Left ventricle myocardium inferior (tissue), 1 donor: ENCODE measurements around the gene ATP5MC3. TPM values are rescaled to one million over a fixed set of nuclear protein-coding genes. Genes with fewer than 3 reads are reported as not detected.
A peak's percentile ranks its signal among the peaks of the same experiment; 100 is the strongest.

Experiments
- DNase-seq: peaks from one replicate; pipeline ENCODE4 v3.0.0-alpha.2; 2020
- H3K27ac ChIP-seq: fragments of 200-600 bp; replicated peaks from 2 replicates; pipeline ENCODE4 v1.8.0; 2021
- H3K27me3 ChIP-seq: fragments of 200-600 bp; 2 replicates; pipeline ENCODE4 v1.8.0; 2021; ENCODE audit warnings: low read depth
- H3K36me3 ChIP-seq: fragments of 200-600 bp; 2 replicates; pipeline ENCODE4 v1.8.0; 2021
- H3K4me1 ChIP-seq: fragments of 200-600 bp; 2 replicates; pipeline ENCODE4 v1.8.0; 2021
- H3K4me3 ChIP-seq: fragments of 200-600 bp; 2 replicates; pipeline ENCODE4 v1.8.0; 2021; ENCODE audit warnings: mild to moderate bottlenecking, moderate library complexity
- H3K9me3 ChIP-seq: fragments of 200-600 bp; replicated peaks from 2 replicates; pipeline ENCODE4 v1.8.0; 2021
- intact Hi-C: fragments of 100-400 bp; cut with micrococcal nuclease; formaldehyde crosslinking; loops from one replicate; pipeline ENCODE4 v1.11.0; 2022
- total RNA-seq: library from RNA; stranded (reverse); fragmentation: NEBNext Ultra II Directional; extraction: Animal tissue kit (Norgen Biotek cat#: 25700); gene quantifications from one replicate; pipeline ENCODE4 v1.2.1, GENCODE V29; 2021
- TF ChIP-seq, protein P1 (sequence below): fragments of 200-600 bp; IDR thresholded peaks from 2 replicates; pipeline ENCODE4 v1.8.0; 2021; ENCODE audit warnings: antibody characterized with exemption, mild to moderate bottlenecking, borderline replicate concordance
- donor health status: DM: no; HTN: yes; CAD: no; lungs with severe emphysema.

ATP5MC3 gene
- total RNA-seq, 1 donor from 2014 or later: 1,059 TPM

DNA sequence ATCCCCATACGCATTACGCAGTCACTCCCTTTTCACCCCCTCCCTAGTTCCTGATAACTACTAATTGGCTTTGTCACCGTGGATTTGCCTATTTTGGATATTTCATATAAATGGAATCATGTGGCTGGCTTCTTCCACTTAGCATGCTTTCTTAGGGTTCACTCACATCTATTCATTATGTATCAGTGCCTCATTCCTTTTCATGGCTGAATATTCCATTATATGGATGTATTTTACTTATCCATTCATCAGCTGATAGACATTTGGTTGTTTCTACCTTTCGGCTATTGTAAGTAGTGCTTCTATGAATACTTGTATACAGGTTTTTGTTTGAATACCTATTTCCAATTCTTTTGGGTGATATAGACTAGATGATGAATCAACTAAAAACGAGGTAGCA is 4.9 kb downstream of the ATP5MC3 start:
- Histone ChIP-seq H3K36me3 (peaks cover 68% of the 10 kb centered on the region), H3K4me1 (peaks cover 72% of the 10 kb centered on the region), H3K9me3 (no peaks in the 10 kb centered on the region), H3K27me3 (no peaks in the 10 kb centered on the region), H3K4me3 (no peak overlapping the region), H3K27ac (no peak overlapping the region)
- TF ChIP-seq, protein P1, sequence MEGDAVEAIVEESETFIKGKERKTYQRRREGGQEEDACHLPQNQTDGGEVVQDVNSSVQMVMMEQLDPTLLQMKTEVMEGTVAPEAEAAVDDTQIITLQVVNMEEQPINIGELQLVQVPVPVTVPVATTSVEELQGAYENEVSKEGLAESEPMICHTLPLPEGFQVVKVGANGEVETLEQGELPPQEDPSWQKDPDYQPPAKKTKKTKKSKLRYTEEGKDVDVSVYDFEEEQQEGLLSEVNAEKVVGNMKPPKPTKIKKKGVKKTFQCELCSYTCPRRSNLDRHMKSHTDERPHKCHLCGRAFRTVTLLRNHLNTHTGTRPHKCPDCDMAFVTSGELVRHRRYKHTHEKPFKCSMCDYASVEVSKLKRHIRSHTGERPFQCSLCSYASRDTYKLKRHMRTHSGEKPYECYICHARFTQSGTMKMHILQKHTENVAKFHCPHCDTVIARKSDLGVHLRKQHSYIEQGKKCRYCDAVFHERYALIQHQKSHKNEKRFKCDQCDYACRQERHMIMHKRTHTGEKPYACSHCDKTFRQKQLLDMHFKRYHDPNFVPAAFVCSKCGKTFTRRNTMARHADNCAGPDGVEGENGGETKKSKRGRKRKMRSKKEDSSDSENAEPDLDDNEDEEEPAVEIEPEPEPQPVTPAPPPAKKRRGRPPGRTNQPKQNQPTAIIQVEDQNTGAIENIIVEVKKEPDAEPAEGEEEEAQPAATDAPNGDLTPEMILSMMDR: no peak
- DNase-seq: no peak
- intact Hi-C loops: no loop called here

DNA sequence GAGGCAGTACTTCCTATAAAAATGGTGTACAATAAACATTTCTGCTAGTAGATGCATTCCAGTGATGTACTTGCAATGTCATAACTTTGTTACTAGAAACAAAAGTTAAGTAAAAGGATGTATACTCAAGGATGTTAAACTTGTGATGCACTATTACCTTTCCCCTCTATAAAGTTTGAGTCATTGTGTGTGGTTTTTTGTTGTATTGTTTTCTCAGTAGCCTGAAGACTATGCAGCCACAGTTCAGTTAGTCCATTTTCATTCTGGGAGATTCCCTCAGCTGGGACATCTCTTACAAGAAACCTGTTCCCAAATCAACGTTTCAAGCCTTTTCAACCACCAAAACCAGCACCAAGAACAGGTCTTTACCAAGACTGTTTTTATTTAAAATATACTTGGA is 5.6 kb downstream of the ATP5MC3 start:
- no peaks in the 10 kb centered on the region for H3K27me3 ChIP-seq
- H3K4me1 ChIP-seq: peaks cover 66% of the 10 kb centered on the region
- TF ChIP-seq, protein P1: no peak
- H3K9me3 ChIP-seq: no peaks in the 10 kb centered on the region
- H3K27ac ChIP-seq: no peak overlapping the region
- no peak overlapping the region for H3K4me3 ChIP-seq
- H3K36me3 ChIP-seq: peaks cover 68% of the 10 kb centered on the region
- intact Hi-C loops: no loop called here
- no peak for DNase-seq

DNA sequence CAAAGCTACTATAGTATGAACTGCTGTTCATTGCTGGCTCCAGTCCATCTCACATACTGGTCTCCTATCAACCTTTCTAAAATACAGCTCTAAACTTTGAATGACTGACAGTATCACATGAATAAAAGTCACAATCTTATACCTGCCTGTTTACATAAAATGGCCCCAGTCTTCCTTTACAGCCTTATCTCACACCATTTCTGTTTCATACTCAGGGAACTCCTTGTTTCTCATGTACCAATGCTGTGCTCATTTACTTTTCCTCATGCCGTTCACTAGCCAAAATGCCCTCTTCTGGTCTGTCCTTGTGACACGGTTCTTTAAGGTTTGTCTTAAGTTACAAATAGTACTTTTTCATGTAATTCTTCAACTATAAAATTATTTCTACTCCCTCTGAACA is 6.2 kb downstream of the ATP5MC3 start:
- intact Hi-C loops: no loop called here
- TF ChIP-seq, protein P1: no peak
- H3K4me1 ChIP-seq: peaks cover 62% of the 10 kb centered on the region
- no peak for DNase-seq
- H3K4me3 ChIP-seq: no peak overlapping the region
- no peaks in the 10 kb centered on the region for H3K27me3 ChIP-seq
- H3K9me3 ChIP-seq: no peaks in the 10 kb centered on the region
- peaks cover 68% of the 10 kb centered on the region for H3K36me3 ChIP-seq
- H3K27ac ChIP-seq: no peak overlapping the region

DNA sequence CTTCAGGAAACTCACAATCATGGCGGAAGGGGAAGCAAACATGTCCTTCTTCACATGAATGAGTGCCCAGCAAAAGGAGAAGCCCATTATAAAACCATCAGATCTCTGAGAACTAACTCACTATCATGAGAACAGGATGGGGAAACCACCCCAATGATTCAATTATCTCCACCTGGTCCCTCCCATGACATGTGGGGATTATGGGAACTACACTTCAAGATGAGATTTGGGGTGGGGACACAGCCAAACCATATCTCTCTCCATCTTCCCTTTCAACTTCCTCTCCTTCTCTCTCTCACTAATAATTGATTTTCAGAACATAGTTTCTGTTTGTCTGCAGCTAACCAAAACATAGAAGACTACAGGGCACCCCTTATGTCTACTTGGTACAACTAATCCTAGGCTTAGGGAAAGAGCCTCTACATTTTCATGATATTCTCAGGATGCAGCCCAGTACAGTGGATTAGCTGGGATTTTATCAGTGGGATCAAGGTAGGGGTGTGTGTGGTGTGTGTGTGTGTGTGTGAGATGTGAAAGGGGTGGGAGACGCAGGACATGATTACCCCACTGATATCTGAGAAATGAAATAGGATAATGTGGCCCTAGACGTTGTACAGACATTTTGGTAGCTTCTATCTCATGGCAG is 10.7 kb downstream of the ATP5MC3 start:
- Histone ChIP-seq H3K27ac (no peak overlapping the region), H3K27me3 (no peaks in the 10 kb centered on the region), H3K4me3 (no peak overlapping the region), H3K4me1 (peaks cover 56% of the 10 kb centered on the region), H3K9me3 (no peaks in the 10 kb centered on the region), H3K36me3 (peaks cover 22% of the 10 kb centered on the region)
- DNase-seq: no peak
- TF ChIP-seq, protein P1: no peak
- intact Hi-C loops: no loop called here

DNA sequence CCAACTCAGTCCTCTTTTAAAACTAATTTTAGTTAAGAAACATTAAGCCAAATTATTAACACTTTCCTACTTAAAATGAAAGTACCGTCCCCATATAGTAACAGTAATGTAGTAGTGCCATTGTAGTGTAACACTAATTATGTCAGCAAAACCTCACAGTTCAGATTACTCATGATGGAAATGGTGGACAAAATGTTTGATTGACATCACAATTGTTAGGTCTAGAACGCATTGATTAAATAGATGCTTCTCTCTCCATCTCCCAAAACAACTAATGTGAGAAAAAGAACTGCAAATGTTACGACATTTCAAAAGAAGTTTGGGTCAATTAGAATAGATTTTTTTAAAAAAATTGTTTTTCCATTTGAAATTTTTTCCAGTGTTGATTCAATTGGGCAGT is 12.3 kb downstream of the ATP5MC3 start:
- H3K27me3 ChIP-seq: no peaks in the 10 kb centered on the region
- no peak overlapping the region for H3K27ac ChIP-seq
- TF ChIP-seq, protein P1: no peak
- H3K9me3 ChIP-seq: no peaks in the 10 kb centered on the region
- intact Hi-C loops: no loop called here
- peaks cover 9% of the 10 kb centered on the region for H3K36me3 ChIP-seq
- no peak for DNase-seq
- peak overlapping the region; percentile 93 for H3K4me3 ChIP-seq
- peaks cover 54% of the 10 kb centered on the region for H3K4me1 ChIP-seq
